Amniotic stem cell (primary cell): ENCODE data around the gene TMEM203.

ENCODE experiments used
- DNase-seq: peaks from one replicate; lab custom pipeline; 2025; lab: John Stamatoyannopoulos, UW

Gene TMEM203

GRCh38 chr9:137217276-137218211, 12.1 kb upstream of the TMEM203 start:
- no peak for DNase-seq

GRCh38 chr9:137216188-137216965, 10.9 kb upstream of the TMEM203 start:
- DNase-seq = no peak

- no peak for DNase-seq
Measured at GRCh38 chr9:137215196-137215986, 9.9 kb upstream of the TMEM203 start.

- no peak for DNase-seq
Measured at GRCh38 chr9:137214620-137215019, 9.2 kb upstream of the TMEM203 start.

- DNase-seq = no peak
Measured at GRCh38 chr9:137213160-137214060, 8.0 kb upstream of the TMEM203 start.

GRCh38 chr9:137212520-137212919, 7.1 kb upstream of the TMEM203 start:
- no peak for DNase-seq

GRCh38 chr9:137211532-137211931, 6.1 kb upstream of the TMEM203 start:
- no peak for DNase-seq

GRCh38 chr9:137206602-137207001, 1.2 kb upstream of the TMEM203 start:
- no peak for DNase-seq

- no peak for DNase-seq
Measured at GRCh38 chr9:137204731-137205125, 720 bp downstream of the TMEM203 start.

GRCh38 chr9:137202966-137203365, 2.5 kb downstream of the TMEM203 start:
- no peak for DNase-seq

GRCh38 chr9:137201205-137201868, 4.1 kb downstream of the TMEM203 start:
- no peak for DNase-seq

GRCh38 chr9:137200311-137201204, 4.9 kb downstream of the TMEM203 start, which contains the start of gene TPRN:
TSS of gene TPRN (minus strand) at chr9:137200741. CDS start at chr9:137200711, 30 bp downstream.
- peak; percentile 96 for DNase-seq

GRCh38 chr9:137199411-137200121, 5.9 kb downstream of the TMEM203 start:
- no peak for DNase-seq

- no peak for DNase-seq
Measured at GRCh38 chr9:137198902-137199283, 6.6 kb downstream of the TMEM203 start.

GRCh38 chr9:137198051-137198901, 7.2 kb downstream of the TMEM203 start:
- DNase-seq = no peak

- DNase-seq = no peak
Measured at GRCh38 chr9:137195525-137196220, 9.8 kb downstream of the TMEM203 start.

GRCh38 chr9:137194909-137195308, 10.5 kb downstream of the TMEM203 start:
- DNase-seq = no peak
